Pancreas (tissue), 10 donors: ENCODE data around the gene COLQ. TPM values are rescaled to one million over a fixed set of nuclear protein-coding genes. Genes with fewer than 3 reads are reported as not detected.
A peak's percentile ranks its signal among the peaks of the same experiment; 100 is the strongest.

Source experiments
- ATAC-seq, 4 donors: fragments of 200-7000 bp; cut with Tn5 transposase; one replicate each; pipeline versions ENCODE4 v1.8.0 to v1.9.1; 2020; ENCODE audit warnings: mild to moderate bottlenecking in 4 of 4, moderate library complexity in 4 of 4
- DNase-seq, 6 donors: peaks; one replicate each; pipeline ENCODE4 v3.0.0-alpha.2; 2020
- FAIRE-seq: peaks from 2 replicates; lab custom pipeline; 2012; peaks lifted over from hg19 to GRCh38; lab: Jason Lieb, UNC
- H3K27ac ChIP-seq, 4 donors: fragments of 200-600 bp; sonication (generic); 1 replicate in 3 of 4; 2 replicates in 1 of 4; pipeline versions ENCODE4 v1.5.0 to v1.8.0; 2020
- H3K27me3 ChIP-seq, 4 donors: fragments of 200-600 bp; one replicate each; pipeline ENCODE4 v1.8.0; 2021
- H3K36me3 ChIP-seq, 3 donors: fragments of 200-600 bp; sonication (generic) in 1 of 3; one replicate each; pipeline versions ENCODE4 v1.5.0 to v1.8.0; 2020 to 2021
- H3K4me1 ChIP-seq, 3 donors: fragments of 200-600 bp; one replicate each; pipeline ENCODE4 v1.8.0; 2021
- H3K4me3 ChIP-seq, 4 donors: fragments of 200-600 bp; sonication (generic) in 2 of 4; one replicate each; pipeline versions ENCODE4 v1.5.0 to v1.8.0; 2020 to 2021
- H3K9me3 ChIP-seq, 4 donors: fragments of 200-600 bp; one replicate each; pipeline ENCODE4 v1.8.0; 2021
- CTCF ChIP-seq, 4 donors: fragments of 200-600 bp; sonication (generic) in 3 of 4; IDR thresholded peaks; one replicate each; pipeline versions ENCODE4 v1.5.0 to v1.8.0; 2021; ENCODE audit warnings: antibody characterized with exemption in 4 of 4
- WGBS, 2 donors: extraction: QIAGEN DNeasy Blood & Tissue Kit; methylation state at CpG; one replicate each; pipeline ENCODE4 v1.1.7; 2013; 5-methylcytosine and 5-hydroxymethylcytosine counted together
- intact Hi-C, 3 donors: fragments of 100-400 bp; cut with DNase I; formaldehyde crosslinking; loops; one replicate each; pipeline versions ENCODE4 v1.11.1 to v1.14.2; 2022
- polyA plus RNA-seq, 2 donors: library from polyadenylated mRNA; stranded (reverse); fragments of 200-250 nt; gene quantifications; one replicate each; pipeline ENCODE4 v1.2.3, GENCODE V29; 2013
- total RNA-seq, 6 donors: library from RNA; stranded (reverse); fragmentation: NEBNext Ultra II Directional in 4 of 6; extraction: Animal tissue kit (Norgen Biotek cat#: 25700) in 4 of 6; gene quantifications; one replicate each; pipeline versions ENCODE4 v1.2.1 to v1.2.4, GENCODE V29; 2021 to 2023
- donor health status: healthy with polysubstance abuse.
- donor health status: DM: no; HTN: no; CAD: no; lungs with moderate emphysema.
- donor health status: DM: no; HTN: no; CAD: no.
- donor health status: control.
- donor health status: control.
- donor health status: Bipolar disorder and iron deficiency.
- donor health status: DM: yes; HTN: yes; CAD: no.
- donor health status: DM: no; HTN: no; CAD: no.
- donor health status: DM: no; HTN: no; CAD: no.
- donor health status: DM: yes; HTN: yes; CAD: no.

Gene COLQ
- total and polyA plus RNA-seq, 8 donors, result 0.28 to 3.1 (median 0.83) TPM

GRCh38 chr3:15556512-15556911 lies 35.0 kb upstream of the COLQ start:
- 81 to 83% methylated on average over 2 of the region's 2 CpGs for WGBS, 2 donors
- intact Hi-C loops, result loop anchor here in 1 of 3 donors (10.0 kb wide), 2 partner anchors 122 to 292 kb away; no protein-coding TSS in a partner anchor
- Histone ChIP-seq H3K4me1 (peaks cover 0 to 8% (median 0%) of the 10 kb centered on the region in 3 donors), H3K9me3 (no peaks in the 10 kb centered on the region), H3K27me3 (no peaks in the 10 kb centered on the region), H3K27ac (peak overlapping the region in 1 of 4 donors; percentile 44), H3K4me3 (no peak overlapping the region), H3K36me3 (peaks cover 0 to 9% (median 0%) of the 10 kb centered on the region in 3 donors)
- ATAC-seq, result peak in 2 of 4 donors; percentile 59 to 60
- no peak for DNase-seq
- TF ChIP-seq CTCF (IDR thresholded peaks at IDR 0.05), result no peak
- FAIRE-seq, result no peak

- intact Hi-C loops, result loop anchor here in 1 of 3 donors (10.0 kb wide), 2 partner anchors 119 to 289 kb away; no protein-coding TSS in a partner anchor
- no peak for TF ChIP-seq CTCF (IDR thresholded peaks at IDR 0.05)
- no peak overlapping the region for H3K27ac ChIP-seq
- H3K36me3 ChIP-seq, result no peaks in the 10 kb centered on the region
- no peak for ATAC-seq
- no peak for FAIRE-seq
- H3K4me1 ChIP-seq, result peaks cover 0 to 8% (median 0%) of the 10 kb centered on the region in 3 donors
- WGBS, 2 donors, result 39 to 48% methylated on average over 3 of the region's 3 CpGs
- no peaks in the 10 kb centered on the region for H3K9me3 ChIP-seq
- H3K27me3 ChIP-seq, result no peaks in the 10 kb centered on the region
- no peak overlapping the region for H3K4me3 ChIP-seq
- DNase-seq, result no peak
Measured at GRCh38 chr3:15553749-15554148, 32.2 kb upstream of the COLQ start.

GRCh38 chr3:15551902-15552301 lies 30.4 kb upstream of the COLQ start:
- DNase-seq, result no peak
- no peaks in the 10 kb centered on the region for H3K4me1 ChIP-seq
- ATAC-seq, result no peak
- no peaks in the 10 kb centered on the region for H3K27me3 ChIP-seq
- no peak overlapping the region for H3K27ac ChIP-seq
- no peak for TF ChIP-seq CTCF (IDR thresholded peaks at IDR 0.05)
- H3K4me3 ChIP-seq, result no peak overlapping the region
- no peak for FAIRE-seq
- 76 to 87% methylated on average over 1 of the region's 1 CpG for WGBS, 2 donors
- no peaks in the 10 kb centered on the region for H3K9me3 ChIP-seq
- H3K36me3 ChIP-seq, result no peaks in the 10 kb centered on the region
- intact Hi-C loops, result loop anchor here in 1 of 3 donors (10.0 kb wide), 2 partner anchors 117 to 287 kb away; no protein-coding TSS in a partner anchor

- intact Hi-C loops, result loop anchor here in 2 of 3 donors (10.0 kb wide), 2 partner anchors 115 to 285 kb away; no protein-coding TSS in a partner anchor
- TF ChIP-seq CTCF (IDR thresholded peaks at IDR 0.05), result no peak
- ATAC-seq, result no peak
Measured at GRCh38 chr3:15549846-15550245, 28.3 kb upstream of the COLQ start.

GRCh38 chr3:15542614-15543013 lies 21.1 kb upstream of the COLQ start:
- no peaks in the 10 kb centered on the region for H3K27me3 ChIP-seq
- no peak for TF ChIP-seq CTCF (IDR thresholded peaks at IDR 0.05)
- intact Hi-C loops, result loop anchor here in 1 of 3 donors (10.0 kb wide), 1 partner anchor 108 kb away; no protein-coding TSS in a partner anchor
- H3K36me3 ChIP-seq, result no peaks in the 10 kb centered on the region
- no peak overlapping the region for H3K27ac ChIP-seq
- no peaks in the 10 kb centered on the region for H3K9me3 ChIP-seq
- FAIRE-seq, result no peak
- peak in 3 of 4 donors; percentile 53 to 73 (median 65) for ATAC-seq
- DNase-seq, result no peak
- H3K4me1 ChIP-seq, result no peaks in the 10 kb centered on the region
- H3K4me3 ChIP-seq, result no peak overlapping the region
- 36 to 43% methylated on average over 5 of the region's 5 CpGs for WGBS, 2 donors

More at GRCh38 chr3:15549846-15550245, 28.3 kb upstream of the COLQ start:
- DNase-seq (no peak), FAIRE-seq (no peak)
- no peaks in the 10 kb centered on the region for H3K36me3 ChIP-seq
- H3K9me3 ChIP-seq, result no peaks in the 10 kb centered on the region
- 95 to 96% methylated on average over 6 of the region's 6 CpGs for WGBS, 2 donors
- no peaks in the 10 kb centered on the region for H3K4me1 ChIP-seq
- no peaks in the 10 kb centered on the region for H3K27me3 ChIP-seq
- no peak overlapping the region for H3K4me3 ChIP-seq
- H3K27ac ChIP-seq, result no peak overlapping the region
